DLD1 (cell line): ENCODE data around the gene AMBRA1.

Experiments used
- in situ Hi-C: cut with HindIII; loops from 2 replicates; pipeline ENCODE4 v1.10.0; 2017; ENCODE audit warnings: low sequenced_read_pairs

The AMBRA1 gene

GRCh38 chr11:46574656-46575055 is 19.2 kb downstream of the AMBRA1 start:
- in situ Hi-C loops = no loop called here

GRCh38 chr11:46570790-46571398 is 22.9 kb downstream of the AMBRA1 start:
- in situ Hi-C loops = no loop called here

- in situ Hi-C loops = no loop called here
These were observed 28.5 kb downstream of the AMBRA1 start for GRCh38 chr11:46565232-46565840.

- in situ Hi-C loops = no loop called here
These were observed 29.4 kb downstream of the AMBRA1 start for GRCh38 chr11:46564459-46564858.

GRCh38 chr11:46562527-46562926 is 31.3 kb downstream of the AMBRA1 start:
- in situ Hi-C loops = no loop called here

- in situ Hi-C loops = no loop called here
These were observed 33.4 kb downstream of the AMBRA1 start for GRCh38 chr11:46560300-46560991.

GRCh38 chr11:46559815-46560214 is 34.0 kb downstream of the AMBRA1 start:
- in situ Hi-C loops = no loop called here

- in situ Hi-C loops = no loop called here
These were observed 36.1 kb downstream of the AMBRA1 start for GRCh38 chr11:46557684-46558151.

- in situ Hi-C loops = no loop called here
These were observed 38.4 kb downstream of the AMBRA1 start for GRCh38 chr11:46555267-46556054.

GRCh38 chr11:46554213-46555147 is 39.3 kb downstream of the AMBRA1 start:
- in situ Hi-C loops = no loop called here

GRCh38 chr11:46553814-46554212 is 40.0 kb downstream of the AMBRA1 start:
- in situ Hi-C loops = no loop called here

GRCh38 chr11:46551261-46551660 is 42.6 kb downstream of the AMBRA1 start:
- in situ Hi-C loops = no loop called here

- in situ Hi-C loops = no loop called here
These were observed 46.2 kb downstream of the AMBRA1 start for GRCh38 chr11:46547579-46547978.

- in situ Hi-C loops = no loop called here
These were observed 50.3 kb downstream of the AMBRA1 start for GRCh38 chr11:46543564-46543963.

- in situ Hi-C loops = no loop called here
These were observed 52.0 kb downstream of the AMBRA1 start for GRCh38 chr11:46541593-46542371.

GRCh38 chr11:46540807-46541206 is 53.0 kb downstream of the AMBRA1 start:
- in situ Hi-C loops = no loop called here

GRCh38 chr11:46537537-46538295 is 56.1 kb downstream of the AMBRA1 start:
- in situ Hi-C loops = no loop called here

- in situ Hi-C loops = no loop called here
These were observed 56.7 kb downstream of the AMBRA1 start for GRCh38 chr11:46537121-46537520.

GRCh38 chr11:46535688-46536087 is 58.1 kb downstream of the AMBRA1 start:
- in situ Hi-C loops = no loop called here
